ENCODE results near the gene DCUN1D4.
A peak's percentile ranks its signal among the peaks of the same experiment; 100 is the strongest.
"Not testable (repeated sequence)": the region's sequence is repeated elsewhere in the genome, so short reads cannot be mapped to it uniquely, and the experiment has no call there.

Gene DCUN1D4

DNA sequence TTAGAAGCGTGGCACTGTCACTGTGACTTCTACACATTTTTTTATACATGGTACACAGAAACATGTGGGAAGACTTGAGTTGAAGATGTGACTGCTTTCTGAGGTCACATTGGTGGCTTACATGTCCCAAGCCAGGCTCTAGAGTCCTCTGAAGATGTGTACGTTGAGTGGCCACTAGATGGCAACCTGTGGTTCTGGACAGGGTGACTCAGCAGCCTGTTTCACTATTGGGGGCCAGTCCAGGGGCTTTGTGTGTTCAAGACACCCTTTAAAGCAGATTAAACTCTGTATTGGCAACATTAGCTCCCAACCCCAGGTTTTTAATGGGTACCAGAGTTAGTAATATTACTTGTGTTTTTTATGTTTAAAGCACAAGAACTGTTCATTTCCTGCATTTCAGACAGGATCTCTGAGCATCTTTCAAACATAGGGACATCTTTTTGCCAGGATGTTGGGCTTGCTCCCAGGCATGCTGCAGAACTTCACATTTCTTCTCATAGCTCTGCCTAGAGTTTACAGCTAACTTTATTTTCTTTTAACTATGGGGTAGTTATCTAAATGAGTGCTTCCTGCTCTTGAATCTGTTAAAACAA is 53.0 kb downstream of the DCUN1D4 start:
- peak; percentile 8 for DNase-seq

DNA sequence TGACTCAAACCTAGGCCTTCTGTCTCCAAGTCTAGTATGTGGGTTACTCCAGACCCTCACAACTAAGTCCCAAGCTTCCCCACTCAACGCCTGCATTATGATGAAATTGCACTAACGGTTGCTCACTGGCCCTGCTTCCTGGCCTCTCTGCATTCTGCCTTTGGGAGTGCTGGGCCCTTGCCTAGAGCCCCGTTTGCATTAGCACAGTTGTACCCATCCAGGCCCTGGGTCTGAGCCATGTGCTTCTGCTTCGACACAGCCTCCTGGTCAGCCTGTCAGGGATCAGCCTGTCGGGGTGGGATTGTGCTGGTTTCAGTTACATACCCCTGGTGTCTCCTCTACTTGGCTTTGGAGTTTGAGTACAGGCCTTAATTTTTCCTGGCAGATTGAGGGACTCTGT is 58.4 kb downstream of the DCUN1D4 start:
- no peak for DNase-seq

DNA sequence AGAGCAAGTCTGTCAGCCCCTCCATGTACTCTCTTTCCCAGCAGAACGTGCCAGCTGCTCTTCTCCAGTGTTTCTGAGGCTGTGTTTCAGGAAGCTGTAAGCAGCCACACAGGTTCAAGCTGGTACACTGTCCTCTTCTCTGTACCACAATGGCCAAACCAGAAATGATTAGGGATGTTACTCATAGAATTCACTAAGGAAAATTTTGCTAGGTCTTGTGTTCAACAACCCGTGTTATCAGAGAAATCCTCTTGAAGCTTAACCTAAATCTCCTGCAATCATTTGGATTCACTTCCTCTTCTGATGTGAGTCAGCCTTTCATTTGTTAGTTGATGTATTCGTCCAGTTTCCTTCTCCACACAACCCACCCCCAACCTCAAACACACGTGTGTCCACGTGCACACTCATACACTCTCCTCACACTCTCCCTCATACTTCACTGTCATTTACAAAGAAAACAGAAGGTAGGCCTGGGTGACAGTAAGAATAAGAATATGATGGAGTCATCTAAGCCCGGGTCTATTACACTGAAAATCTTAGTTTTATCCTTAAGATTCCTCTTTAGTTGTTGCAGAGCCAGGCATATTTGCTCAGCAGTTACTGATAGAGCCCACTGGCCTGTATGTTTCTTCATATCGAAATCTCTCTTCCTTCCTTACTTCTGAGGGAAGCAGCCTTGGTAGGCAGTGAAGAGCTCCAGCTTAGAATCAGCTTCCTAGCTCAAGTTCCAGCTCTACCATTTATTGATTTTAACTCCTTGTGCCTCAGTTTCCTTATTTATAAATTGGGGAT is 63.4 kb downstream of the DCUN1D4 start:
- DNase-seq, result no peak

DNA sequence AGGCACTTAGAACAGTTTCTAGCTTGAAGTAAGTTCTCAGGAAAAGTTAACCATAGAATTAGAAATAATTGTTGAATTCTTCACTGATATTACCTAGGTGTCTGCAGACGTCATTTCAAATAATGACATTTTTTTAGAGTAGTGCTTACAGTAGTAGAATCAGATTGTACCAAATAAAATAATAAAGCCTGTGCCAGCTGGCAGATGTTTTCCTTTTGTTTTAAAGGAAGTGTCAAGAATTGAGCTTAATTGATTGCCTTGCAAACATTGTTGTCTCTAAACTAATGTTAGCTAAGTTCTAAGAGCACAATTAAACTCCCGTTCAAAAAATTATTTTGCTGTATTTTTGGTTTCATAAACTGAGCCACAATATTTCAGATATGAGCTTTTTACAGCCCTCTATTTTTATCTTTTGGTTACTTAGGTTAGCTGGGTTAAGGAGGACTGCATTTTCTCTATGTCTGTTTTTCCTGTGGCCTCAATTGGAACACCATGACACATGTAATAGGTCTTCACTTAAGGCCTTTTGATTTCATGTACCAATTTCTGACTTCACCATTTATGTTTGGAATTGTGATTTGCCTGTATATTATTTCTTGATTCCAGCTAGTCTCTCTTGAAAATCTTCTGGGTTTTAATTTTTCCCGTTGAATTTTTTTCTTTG is 64.2 kb downstream of the DCUN1D4 start:
- DNase-seq, result no peak

DNA sequence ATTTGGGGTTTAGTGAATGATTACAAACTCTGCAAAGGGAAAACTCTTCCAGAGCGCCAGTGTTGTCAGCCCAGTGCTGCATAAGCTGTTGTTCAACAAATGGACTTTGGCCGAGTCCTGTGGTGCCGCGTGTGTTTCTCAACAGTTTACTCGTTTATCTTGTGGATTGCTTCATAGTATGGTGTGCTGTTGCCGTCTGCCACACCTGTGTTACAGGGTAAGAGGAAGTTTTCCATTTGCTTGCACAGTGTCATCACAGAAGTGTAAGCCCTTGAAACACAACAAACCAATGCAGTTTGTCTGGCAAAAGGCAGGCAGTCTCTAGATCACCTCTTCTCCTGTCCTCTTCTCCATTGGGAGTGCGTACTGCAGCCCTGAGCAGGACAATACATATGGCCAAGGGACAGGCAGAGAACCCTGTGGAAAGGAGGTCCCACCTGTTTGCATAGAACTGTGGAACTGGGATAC is 66.3 kb downstream of the DCUN1D4 start:
- DNase-seq, result no peak

DNA sequence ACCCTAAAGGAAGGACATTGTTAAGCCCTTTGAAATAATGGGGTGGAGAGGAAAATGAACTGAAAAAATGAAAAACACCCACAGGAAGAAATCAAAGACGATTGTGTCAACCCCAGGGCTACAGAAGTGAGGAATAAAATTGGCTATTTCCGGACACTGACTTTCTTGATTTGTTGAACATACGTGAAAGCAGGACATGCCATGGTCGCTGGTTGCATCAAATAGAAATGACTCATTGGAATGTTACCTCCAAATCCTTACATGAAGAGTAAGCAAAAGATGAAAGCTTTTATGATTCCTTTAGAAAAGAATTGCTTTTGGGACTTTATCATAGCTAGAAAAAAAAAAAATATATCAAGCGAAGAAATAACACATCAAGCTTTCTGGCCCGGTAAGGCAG is 75.3 kb downstream of the DCUN1D4 start:
- DNase-seq, result no peak

DNA sequence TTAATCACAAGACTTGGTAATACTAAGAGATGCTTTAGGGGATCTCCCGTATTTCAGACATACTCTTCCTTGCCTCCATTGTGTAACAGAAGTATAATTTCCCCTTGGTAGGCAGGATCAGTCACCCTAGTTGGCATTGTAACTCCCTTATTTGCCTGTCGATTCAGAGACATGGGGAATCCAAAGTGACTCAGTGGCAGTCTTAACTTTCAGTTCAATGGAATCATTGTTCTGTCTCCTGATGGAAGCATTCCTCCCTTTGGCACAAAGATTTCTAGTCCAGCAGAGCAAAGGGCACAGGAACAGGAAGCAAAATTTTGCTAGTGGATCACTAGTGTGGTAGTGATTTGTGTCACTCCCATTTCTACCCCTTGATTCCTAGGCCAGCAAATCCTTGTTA is 80.4 kb downstream of the DCUN1D4 start:
- no peak for DNase-seq

DNA sequence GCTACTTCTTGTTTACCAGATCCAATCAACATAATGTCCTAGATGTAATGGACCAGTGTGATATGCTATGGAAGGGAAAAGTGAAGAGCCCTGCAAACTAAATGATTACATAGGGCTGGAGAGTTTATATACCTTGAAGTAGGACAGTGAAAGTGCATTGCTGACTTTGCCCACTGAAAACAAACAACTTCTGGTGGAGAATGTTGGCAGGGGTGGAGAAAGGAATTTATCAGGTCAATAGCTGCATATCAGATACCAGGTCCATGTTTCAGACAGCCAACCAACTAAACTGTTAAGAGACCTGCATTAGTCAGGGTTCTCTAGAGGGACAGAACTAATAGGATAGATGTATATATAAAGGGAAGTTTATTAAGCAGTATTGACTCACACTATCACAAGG is 82.4 kb downstream of the DCUN1D4 start:
- no peak for DNase-seq

DNA sequence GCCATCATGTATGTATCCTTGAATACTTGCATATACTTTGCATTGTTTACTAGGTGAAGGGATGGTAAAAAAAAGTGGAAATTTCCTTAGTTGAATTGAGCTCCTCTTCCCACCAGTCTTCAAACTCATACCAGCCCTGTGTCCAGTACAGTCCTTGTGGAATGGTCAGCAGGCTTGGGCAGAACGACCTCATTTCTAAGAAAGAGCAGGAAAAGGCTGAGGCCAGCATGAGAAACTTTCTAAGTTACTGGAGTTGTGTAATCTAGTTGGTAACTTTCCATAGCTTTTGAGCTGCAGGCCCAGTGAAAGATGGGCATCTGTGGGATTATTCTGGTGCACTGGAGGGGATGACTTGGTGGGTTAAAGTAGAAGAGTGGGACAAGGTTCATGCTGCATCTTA is 87.6 kb downstream of the DCUN1D4 start:
- no peak for DNase-seq

DNA sequence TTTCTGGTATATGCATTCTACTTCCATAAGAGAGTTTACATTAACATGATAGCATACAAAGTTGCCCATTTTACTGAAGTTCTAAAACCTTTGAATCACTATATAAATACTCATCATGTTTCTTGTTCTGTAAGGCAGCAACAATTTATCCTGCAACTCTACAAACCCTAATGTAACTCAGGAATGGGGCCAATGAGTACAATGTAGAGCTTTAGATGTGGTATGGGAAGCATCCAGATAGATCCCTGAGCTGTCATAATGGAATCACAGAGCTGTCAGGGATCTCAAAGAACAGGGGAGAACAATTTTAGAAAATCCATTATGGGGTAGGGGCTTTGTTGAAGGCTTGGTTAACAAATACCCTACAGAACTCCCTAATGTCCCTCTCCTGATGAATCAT is 88.5 kb downstream of the DCUN1D4 start:
- no peak for DNase-seq

DNA sequence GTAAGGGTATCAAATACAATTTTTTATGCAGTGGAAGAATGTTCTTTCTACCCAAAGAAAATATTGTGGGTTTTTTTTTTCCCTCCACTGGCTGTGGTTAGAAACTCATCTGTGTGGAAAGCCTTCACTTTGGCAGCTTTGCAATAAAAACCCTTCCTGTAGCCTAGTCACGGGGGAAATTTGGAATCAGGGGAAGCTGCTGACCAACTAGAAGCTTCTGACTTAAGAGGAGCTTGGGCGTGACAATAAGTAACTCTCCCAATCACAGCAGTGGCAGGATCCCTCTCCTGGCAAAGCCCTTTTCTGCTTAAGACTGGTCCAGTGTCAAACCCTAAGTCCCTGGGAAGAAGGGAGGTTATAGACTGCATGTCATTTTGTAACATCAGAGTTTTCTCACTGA is 89.3 kb downstream of the DCUN1D4 start:
- no peak for DNase-seq

DNA sequence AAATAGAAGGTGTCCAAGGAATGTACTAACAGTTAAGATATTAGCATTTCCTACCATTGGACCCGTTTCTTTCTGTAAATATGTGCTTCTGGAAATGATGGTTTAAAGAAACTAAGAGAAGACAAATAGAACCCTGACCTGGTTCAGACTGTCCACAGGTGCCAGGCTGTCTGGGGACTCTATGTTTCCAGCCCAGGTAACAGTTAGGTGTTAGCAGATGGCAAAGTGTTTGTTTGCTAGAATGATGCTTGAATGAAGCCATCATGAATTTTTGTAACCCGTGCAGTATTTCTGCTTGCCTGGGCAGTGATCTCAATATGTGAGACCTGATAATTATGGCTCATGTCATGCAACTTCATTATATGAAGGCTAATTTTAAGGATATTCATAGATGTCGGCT is 89.7 kb downstream of the DCUN1D4 start:
- no peak for DNase-seq

DNA sequence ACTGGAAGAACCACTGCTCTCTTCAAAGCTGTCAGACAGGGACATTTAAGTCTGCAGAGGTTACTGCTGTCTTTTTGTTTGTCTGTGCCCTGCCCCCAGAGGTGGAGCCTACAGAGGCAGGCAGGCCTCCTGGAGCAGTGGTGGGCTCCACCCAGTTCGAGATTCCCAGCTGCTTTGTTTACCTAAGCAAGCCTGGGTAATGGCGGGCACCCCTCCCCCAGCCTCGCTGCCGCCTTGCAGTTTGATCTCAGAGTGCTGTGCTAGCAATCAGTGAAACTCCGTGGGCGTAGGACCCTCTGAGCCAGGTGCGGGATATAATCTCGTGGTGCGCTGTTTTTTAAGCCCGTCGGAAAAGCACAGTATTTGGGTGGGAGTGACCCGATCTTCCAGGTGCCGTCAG is 97.5 kb downstream of the DCUN1D4 start:
- DNase-seq, result not testable (repeated sequence)

DNA sequence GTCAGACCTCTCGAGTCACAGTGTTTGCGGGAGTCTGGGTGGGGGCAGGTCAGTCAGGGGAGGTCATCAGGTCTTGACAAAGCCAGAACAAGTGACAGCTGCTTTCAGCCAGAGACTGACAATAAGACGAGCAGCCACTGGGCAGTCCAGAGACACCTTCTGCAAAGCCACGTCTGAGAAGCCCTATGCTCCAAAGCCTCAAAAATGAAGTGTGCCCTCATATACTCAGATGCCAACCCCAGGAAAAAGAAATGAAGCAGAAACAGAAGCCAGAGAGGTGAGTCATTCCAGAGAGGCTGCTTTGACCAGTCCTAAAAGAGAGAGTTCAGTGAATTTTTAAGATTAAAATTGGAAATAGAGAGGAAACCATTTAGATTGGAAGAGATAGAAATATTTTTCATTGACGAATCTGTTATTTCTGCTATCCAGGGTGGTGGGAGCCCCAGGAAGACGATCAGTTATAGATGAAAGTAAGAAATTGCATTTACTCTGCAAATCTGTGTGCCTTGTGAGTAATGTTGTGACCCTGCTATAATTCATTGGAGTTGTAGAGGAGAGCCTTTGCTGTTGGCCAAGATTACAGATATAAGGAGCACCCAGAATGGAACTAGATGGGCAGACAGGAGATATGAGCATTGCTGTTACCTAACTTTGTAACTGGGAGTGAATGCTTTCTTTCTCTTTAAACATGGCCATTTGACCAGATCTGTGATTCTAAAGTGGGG is 99.3 kb downstream of the DCUN1D4 start:
- no peak for DNase-seq

DNA sequence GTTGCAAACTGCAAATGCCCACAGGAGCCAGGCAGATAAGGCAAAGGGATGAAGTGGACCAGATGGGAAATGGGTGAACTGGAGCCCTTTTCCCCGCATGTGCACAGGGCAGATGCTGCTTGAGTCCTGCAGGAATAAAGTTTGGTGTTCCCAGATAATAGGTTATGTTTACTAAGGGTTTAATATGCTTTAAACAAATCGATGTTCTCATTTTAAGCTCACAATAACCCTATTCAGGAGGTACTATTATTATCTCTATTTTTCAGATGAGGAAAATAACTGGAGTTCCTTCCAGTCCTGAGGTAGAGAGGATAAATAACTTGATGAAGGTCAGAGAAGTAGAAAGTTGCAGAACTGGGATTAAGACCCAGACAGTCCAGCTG is 99.9 kb downstream of the DCUN1D4 start:
- DNase-seq, result no peak

DNA sequence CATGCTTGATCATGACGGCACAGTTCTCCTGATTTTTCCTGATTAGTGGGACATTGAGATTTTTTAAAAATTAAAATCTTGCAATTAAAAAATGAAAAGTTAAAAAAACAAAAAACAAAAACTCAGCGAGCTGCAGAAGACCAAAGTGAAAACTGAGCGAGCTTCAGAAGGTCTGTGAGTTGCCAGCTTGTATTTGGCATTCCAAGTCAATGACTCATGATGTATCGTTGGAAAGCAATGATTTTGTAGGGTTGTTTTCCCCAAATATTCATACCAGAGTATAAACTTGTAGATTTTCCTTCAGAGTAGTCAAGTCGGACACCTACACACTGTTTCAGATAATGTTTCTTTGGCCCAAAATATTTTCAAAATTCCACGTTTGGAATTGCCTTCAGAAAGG is 100.3 kb downstream of the DCUN1D4 start:
- no peak for DNase-seq

DNA sequence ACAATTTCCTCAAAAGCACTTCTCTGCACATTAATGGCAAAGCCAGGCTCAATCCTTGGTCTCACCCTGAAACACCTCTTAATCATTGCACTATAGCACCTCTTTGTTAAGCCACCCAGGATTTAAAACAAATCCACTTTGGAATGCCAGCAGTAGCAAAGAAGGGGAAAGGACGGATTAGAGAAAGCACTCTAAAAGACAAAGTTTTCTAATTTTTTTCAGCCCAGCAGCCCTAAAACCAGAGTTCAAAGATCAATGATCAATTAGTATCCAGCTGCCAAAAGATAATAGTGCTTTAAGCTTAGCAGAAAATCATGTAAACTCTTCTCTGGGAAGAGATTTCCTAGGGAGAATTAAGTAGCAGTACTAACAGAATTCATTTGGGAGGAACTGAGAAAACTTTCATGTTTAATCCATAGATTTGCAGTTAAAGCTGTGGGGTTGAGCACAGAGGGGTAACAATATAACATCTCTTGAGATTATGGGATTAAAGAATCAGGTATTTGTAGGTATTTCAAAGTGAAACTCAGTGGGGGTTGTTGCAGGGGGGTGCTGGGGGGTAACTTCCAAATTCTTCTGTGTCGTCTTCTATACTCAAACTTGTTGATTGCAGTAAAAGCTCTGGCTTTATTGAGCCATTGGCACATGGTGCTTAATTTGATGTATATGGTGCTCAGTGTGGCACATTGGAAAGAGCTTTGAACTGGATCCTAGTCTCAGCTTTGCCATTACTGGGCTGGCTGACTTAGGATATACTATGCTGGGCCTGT is 115.4 kb downstream of the DCUN1D4 start:
- no peak for DNase-seq

DNA sequence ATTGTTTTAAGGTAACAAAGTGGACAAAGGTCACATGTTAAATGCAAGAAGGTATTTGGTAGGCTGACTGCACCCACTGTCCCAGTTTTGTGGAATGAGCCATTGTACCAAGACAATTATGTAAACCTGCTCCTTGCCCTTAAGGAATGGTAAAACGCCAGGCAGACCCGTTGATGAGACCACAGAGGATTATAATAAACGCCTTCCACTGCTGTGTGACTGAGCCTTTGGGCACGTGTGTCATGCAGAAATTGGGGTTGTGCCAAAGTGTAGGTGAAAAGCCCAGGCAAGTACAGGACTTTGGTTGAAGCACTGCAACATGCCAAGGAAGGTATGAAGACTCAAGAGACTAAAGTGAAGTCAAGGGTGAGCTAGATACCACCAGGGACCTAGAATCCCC is 117.5 kb downstream of the DCUN1D4 start:
- no peak for DNase-seq

DNA sequence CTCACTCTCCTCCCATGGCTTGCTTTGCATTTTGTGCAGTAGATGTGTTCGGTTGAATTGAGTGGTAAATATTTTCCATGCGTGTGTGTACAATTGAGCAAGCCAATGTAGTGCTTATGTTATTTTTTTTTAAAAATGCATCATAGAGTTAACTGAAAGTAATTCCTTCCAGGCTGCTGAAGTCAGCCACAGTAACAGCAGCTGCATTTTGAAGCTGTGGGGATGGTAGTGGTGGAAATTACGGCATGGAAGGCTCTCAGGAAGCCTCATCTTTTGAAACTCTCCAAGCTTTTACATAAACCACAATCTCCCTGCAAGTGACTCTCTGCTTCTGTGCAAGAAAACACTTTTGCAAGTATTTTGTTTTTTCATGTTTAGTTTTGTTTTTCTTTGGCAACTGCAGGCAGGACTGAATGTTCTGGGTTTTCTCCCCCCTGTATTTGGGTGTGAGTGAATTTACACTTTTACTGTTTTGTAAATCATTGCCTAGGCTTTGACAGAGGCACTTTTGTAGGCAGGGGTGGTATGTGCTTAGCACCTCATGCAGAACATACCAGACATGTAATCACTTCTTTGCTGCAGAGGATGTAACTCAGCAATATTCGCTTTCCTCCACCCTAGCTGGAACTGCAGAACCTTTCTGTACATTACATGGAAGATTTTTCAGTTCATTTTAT is 121.0 kb downstream of the DCUN1D4 start:
- no peak for DNase-seq

DNA sequence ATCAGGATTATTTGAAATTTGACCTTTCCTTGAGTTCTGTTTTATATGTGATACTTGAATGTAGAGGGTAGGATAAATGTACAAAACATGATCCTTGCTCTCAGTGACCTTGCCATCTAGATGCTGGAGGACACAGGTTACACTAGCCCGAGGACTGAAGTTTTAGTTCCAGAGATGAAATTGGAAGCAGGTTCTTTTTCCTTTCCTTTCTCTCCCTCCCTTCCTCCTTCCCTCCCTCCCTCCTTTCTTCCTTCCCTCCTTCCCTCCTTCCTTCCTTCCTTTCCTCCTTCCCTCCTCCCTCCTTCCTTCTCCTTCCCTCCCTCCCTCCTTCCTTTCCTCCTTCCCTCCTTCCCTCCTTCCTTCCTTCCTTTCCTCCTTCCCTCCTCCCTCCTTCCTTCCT is 122.9 kb downstream of the DCUN1D4 start:
- no peak for DNase-seq
